GM18511 (cell line): ENCODE measurements around the gene VPS13A.
A peak's percentile ranks its signal among the peaks of the same experiment; 100 is the strongest.

Experiments
- ATAC-seq: cut with Tn5 transposase; IDR thresholded peaks from one replicate; pipeline ENCODE4 v1.9.1; 2021; ENCODE audit warnings: mild to moderate bottlenecking, moderate library complexity; ENCODE audit not compliant: unreplicated experiment

The VPS13A gene

GRCh38 chr9:77177143-77177893 lies at the start of gene VPS13A:
VPS13A (plus strand) TSS chr9:77177534; CDS start chr9:77177705, 171 bp downstream.
- ATAC-seq: peak; percentile 86

DNA sequence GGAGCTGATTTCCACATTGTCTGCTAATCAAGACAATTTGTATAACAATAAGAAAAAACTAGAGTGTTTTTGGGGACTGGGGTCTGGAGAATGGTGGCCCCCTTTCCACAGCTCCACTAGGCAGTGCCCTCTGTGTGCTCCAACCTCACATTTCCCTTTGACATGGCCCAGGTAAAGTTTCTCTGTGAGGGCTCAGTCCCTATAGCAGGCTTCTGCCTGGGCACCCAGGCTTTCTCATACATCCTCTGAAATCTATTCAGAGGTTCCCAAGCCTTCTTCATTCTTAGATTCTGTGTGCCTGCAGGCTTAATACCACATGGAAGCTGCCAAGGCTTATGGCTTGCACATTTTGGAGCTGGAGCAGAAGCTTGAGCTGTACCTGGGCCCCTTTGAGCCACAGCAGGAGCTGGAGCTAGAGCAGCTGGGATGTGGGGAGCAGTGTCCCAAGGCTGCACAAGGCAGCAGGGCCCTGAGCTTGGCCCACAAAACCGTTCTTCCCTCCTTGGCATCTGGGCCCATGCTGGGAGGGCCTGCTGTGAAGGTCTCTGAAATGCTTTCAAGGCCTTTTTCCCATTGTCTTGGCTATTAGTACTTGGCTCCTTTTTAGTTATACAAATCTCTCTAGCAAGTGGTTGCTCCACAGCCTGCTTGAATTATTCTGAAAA lies 49.1 kb upstream of the VPS13A start:
- ATAC-seq: no peak

- ATAC-seq: no peak
Observed at GRCh38 chr9:77131399-77131798, 45.9 kb upstream of the VPS13A start.

DNA sequence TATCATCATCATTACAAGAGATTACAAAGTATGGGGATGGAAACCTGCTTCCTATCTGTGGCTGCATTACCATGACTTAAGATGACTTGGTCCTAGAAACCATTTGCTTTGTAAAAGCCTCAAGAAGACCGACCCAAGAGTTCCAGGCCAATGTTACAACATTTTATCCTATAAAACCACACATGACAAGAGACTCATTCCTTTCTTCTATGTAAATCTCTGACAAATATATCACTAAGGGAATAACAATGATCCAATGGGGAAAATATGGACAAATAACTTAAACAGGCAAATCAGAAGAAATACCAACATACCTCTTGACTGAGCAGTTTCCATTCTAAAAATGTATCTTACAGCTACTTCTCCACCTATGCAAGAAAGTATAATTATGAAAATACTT lies 44.3 kb upstream of the VPS13A start:
- ATAC-seq: no peak

GRCh38 chr9:77142366-77142765 lies 35.0 kb upstream of the VPS13A start:
- ATAC-seq: no peak

DNA sequence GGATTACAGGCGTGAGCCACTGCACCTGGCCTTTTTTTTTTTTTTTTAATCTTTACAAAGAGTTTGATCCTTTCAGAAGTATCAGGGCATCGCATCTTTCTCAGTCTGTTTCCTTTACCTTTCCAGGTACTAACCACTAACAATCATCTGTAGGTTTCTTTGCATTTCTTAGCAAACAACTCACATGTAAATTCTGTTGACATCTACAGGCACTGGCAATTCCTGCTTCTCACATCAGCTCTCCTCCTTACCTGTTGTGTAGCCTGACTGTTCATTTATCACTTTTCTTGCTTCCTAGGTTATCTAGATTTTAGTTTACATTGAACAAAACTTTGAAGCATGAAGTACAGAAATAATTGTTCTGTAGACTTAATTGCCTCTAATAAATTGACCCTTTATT lies 27.5 kb upstream of the VPS13A start:
- ATAC-seq: no peak

- ATAC-seq: no peak
Observed at GRCh38 chr9:77152289-77152688, 25.0 kb upstream of the VPS13A start.

DNA sequence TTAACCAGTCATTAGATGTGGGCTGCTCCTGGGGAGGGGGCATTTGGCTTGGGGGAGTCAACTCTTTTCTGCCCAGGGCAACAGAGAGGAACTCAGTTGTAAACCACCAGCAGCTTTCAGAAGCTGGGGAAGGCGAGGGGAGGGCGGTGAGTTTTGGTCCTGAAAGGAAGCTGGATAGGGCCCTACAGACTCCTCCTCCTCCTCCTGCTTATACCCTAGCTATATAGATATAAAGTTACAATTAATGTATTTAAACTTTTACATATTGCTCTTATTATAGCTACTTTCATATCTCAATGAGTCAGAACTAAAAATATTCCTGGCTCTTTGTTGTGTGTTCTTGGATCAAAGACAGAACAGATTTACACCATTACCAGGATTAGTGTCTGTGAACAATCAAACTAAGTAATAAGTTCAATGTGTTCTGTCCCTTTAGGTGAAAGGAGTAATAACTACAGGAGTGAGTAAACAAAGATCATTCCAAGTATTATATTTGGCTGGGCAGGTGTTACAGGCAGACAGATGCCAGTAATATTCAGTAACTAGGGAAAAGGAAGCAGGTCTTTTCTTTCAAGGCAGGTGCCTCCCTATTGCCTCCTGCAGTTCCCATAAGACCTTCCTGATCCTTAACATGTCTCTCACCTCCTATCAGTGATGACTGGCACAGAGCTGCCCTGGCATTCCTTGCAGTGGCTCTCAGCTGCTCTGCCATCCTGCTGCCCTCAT lies 20.5 kb upstream of the VPS13A start:
- ATAC-seq: no peak

DNA sequence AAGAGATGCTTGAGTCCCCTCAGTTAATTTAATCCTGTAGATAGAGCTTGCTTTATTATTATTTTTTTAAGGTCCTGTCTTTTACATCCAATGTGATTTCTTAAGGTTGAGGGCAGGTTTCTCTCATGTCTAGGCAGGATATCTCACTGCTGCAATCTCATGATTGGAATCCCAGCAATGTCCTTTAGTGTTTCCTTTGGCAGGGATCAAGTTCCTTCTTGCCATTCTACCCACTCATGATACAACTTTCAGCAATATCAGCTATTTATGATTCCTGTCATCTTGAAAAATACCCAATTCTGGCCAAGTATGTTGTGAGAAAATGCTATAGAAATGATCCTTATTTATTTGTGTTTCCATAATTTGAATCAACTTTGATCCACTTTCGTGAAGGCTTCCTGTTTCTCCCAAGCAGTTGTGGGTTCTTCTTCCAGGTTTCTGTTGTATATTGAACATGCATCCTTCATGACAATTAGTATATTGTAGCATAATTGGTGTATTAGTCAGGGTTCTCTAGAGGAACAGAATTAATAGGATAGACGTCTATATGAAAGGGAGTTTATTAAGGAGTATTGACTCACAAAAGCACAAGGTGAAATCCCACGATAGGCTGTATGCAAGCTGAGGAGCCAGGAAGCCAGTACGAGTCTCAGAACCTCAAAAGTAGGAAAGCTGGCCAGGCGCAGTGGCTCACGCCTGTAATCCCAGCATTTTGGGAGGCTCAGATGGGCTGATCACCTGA lies 18.4 kb upstream of the VPS13A start:
- ATAC-seq: no peak

- no peak for ATAC-seq
Observed at GRCh38 chr9:77161191-77161590, 16.1 kb upstream of the VPS13A start.

- no peak for ATAC-seq
Observed at GRCh38 chr9:77161966-77162365, 15.4 kb upstream of the VPS13A start.

DNA sequence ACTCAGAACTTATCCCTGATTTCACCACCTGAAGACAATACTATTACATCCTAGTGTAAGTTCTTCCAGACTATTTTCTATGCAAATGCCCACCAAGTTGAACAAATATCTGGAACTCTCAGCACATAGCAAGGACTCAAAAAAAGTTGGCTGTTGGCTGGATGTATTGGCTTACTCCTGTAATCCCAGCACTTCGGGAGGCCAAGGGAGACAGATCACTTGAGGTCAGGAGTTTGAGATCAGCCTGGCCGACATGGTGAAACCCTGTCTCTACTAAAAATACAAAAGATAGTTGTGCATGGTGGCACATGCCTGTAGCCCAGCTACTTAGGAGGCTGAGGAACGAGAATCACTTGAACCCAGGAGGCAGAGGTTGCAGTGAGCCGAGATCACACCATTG lies 15.0 kb upstream of the VPS13A start:
- ATAC-seq: no peak

GRCh38 chr9:77163884-77164283 lies 13.4 kb upstream of the VPS13A start:
- ATAC-seq: no peak

DNA sequence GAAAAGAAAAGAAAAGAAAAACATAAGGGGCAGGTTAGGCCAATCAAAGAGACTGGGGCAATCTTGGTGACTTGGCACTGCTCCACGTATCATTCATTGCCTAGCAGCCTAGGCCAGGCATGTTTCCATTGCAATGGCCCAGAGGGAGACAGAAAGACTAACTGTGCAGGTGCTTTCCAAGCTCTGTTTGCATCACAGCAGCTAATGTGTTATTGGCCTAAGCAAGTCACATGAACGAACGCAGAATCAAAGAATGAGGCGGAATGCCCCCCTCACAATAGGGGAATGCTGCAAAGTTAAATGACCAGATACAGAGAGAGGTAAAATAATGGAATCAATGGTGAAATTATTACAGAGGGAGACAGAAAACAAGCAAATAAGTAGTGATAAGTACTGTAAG lies 11.1 kb upstream of the VPS13A start:
- ATAC-seq: no peak

GRCh38 chr9:77170991-77171699 lies 6.2 kb upstream of the VPS13A start:
- no peak for ATAC-seq

- ATAC-seq: no peak
Observed at GRCh38 chr9:77175151-77175550, 2.2 kb upstream of the VPS13A start.

- ATAC-seq: no peak
Observed at GRCh38 chr9:77176106-77176505, 1.2 kb upstream of the VPS13A start.

- no peak for ATAC-seq
Observed at GRCh38 chr9:77176686-77177142, 620 bp upstream of the VPS13A start.

- peak; percentile 24 for ATAC-seq
Observed at GRCh38 chr9:77177894-77178794, 810 bp downstream of the VPS13A start.
